SHP77 (cell line): Measurements from ENCODE around the gene BRI3.
A peak's percentile ranks its signal among the peaks of the same experiment; 100 is the strongest.

Experiments
- DNase-seq, 2 experiments: peaks; one replicate each; lab custom pipeline; 2025; lab: John Stamatoyannopoulos, UW

Gene BRI3

GRCh38 chr7:98280791-98281756 is at the start of gene BRI3:
BRI3 (plus strand) TSS chr7:98281686; CDS start chr7:98281796, 110 bp downstream.
- peak; percentile 57 to 84 for DNase-seq

GRCh38 chr7:98232263-98232585 is 49.3 kb upstream of the BRI3 start:
- no peak for DNase-seq

- DNase-seq, result no peak
Observed at GRCh38 chr7:98232799-98233198, 48.7 kb upstream of the BRI3 start.

- no peak for DNase-seq
Observed at GRCh38 chr7:98233219-98234070, 48.0 kb upstream of the BRI3 start.

- DNase-seq, result no peak
Observed at GRCh38 chr7:98234429-98235147, 46.9 kb upstream of the BRI3 start.

GRCh38 chr7:98235901-98236300 is 45.6 kb upstream of the BRI3 start:
- DNase-seq, result no peak

- DNase-seq, result no peak
Observed at GRCh38 chr7:98236355-98237185, 44.9 kb upstream of the BRI3 start.

- no peak for DNase-seq
Observed at GRCh38 chr7:98238076-98238475, 43.4 kb upstream of the BRI3 start.

GRCh38 chr7:98238976-98239375 is 42.5 kb upstream of the BRI3 start:
- DNase-seq, result no peak

- DNase-seq, result peak in 1 of 2 experiments; percentile 25
Observed at GRCh38 chr7:98240961-98241673, 40.4 kb upstream of the BRI3 start.

- no peak for DNase-seq
Observed at GRCh38 chr7:98241674-98242241, 39.7 kb upstream of the BRI3 start.

- no peak for DNase-seq
Observed at GRCh38 chr7:98242342-98242741, 39.1 kb upstream of the BRI3 start.

GRCh38 chr7:98242934-98243333 is 38.6 kb upstream of the BRI3 start:
- DNase-seq, result no peak

GRCh38 chr7:98244871-98245270 is 36.6 kb upstream of the BRI3 start:
- no peak for DNase-seq

GRCh38 chr7:98248156-98248555 is 33.3 kb upstream of the BRI3 start:
- no peak for DNase-seq

- no peak for DNase-seq
Observed at GRCh38 chr7:98249106-98249505, 32.4 kb upstream of the BRI3 start.

- DNase-seq, result peak in 1 of 2 experiments; percentile 19
Observed at GRCh38 chr7:98250789-98251188, 30.7 kb upstream of the BRI3 start.

- no peak for DNase-seq
Observed at GRCh38 chr7:98251231-98251600, 30.3 kb upstream of the BRI3 start.

- DNase-seq, result peak; percentile 77 to 86
Observed at GRCh38 chr7:98251601-98252424, 29.7 kb upstream of the BRI3 start, which contains the start of gene TECPR1. TECPR1 (minus strand) TSS chr7:98252232; CDS start chr7:98246146, 6,086 bp downstream.
